Measurements from ENCODE around the gene TTC22.

The TTC22 gene

DNA sequence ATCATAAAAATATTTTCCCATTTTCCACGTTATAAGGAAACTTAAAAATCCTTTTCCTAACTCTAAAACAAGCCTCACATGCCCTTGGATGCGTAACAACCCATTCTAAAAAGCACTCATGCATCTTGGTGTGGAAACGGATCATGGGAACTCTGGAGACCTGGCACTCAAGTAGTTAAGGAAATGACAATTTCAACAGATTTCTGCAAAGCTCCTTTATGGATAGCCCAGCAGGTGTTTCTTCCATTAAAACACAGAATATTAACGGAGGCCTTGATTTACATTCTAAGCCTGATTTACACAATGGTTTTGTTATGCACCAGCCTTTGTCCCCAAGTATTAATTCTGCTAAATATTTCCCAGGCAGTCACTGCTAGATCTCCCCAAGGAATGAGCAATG lies 49.7 kb downstream of the TTC22 start:
- no peak for DNase-seq (ENCODE audit: low spot score)

DNA sequence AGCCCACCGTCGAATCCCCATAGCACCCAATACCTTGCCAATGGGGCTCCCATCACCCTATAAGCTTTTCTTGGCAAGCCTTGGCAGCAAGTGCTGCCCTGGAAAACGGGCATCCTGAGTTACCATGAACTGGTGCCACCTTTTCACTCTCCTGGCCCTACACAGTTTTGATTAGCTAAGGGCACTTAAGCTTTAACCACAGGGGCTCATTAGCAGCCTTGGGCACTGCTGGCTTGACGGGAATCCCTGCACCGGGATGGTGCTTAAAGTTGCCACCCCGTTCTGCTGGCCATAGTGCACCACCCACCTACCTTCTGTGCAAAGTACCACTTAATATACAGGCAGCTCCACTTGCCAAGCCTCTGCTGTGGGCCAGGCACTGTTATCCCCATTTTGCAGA lies 50.5 kb downstream of the TTC22 start:
- DNase-seq (ENCODE audit: low spot score): no peak

DNA sequence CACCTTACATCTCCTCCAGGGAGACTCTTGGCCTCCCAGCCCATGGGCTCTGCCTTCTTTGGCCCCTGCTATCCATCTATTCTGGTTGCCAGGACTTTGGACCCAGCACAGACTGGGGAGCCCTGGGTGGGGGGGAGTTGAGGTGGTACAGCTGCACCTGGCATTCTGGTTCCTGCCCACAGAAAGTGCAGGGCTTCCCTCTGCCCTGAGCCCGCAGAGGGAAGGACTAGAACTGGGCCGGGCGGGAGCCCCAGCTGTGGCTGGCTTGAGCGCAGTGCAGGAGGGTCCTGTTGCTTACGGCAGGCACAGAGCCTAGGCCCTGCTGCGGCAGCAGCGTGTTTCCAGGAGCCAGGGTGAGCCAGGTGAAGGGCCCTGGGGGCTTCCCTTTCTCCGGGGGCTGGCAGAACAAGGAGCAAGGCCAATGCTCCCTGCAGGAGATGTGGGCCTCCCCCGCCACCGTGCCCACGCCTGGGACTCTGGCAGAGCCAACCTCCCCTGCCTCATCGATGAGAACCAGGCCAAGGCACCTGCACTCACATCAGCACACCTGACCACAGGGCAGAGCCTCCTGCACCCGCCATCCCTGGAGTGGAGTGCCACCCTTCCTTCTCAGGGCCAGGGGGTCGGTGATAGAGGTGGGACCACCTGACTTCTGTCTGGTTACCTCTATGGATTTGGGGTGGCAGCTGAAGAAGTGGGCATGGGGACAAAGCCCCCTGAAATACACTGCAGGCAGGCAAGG lies 52.9 kb downstream of the TTC22 start:
- no peak for DNase-seq (ENCODE audit: low spot score)

DNA sequence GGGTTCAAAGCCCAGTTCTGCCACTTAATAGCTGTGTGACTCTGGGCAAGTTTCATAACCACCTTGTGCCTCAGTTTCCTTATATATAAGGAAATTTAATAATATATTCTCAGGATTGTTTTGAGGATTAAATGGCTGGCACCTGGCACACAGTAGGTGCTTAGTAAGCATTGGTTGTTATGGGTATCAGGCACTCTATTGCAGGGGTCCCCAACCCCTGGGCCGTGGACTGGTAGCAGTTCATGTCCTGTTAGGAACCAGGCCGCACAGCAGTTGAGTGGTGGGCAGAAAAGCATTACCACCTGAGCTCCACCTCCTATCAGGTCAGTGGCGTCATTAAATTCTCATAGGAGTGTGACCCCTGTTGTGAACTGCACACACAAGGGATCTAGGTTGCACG lies 55.3 kb downstream of the TTC22 start:
- DNase-seq (ENCODE audit: low spot score): no peak

DNA sequence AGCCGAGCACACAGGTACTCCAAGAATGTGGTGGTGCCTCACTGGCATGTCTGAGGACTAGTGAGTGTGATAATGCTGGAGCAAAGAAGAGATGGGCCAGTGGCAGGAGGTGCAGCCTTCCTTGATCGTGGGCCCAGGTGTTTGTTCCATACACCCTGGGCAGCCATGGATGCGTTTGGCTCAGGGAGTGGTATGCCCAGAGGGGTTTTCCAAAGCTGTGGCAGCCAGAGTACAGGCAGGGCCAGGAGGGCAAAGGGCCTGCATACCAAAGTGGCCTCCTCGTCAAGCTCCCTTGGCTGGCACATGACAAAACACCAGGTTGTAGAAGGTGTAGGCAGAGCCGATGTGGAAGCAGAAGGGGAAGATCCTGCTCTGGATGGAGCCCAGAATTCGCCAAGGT lies 55.8 kb downstream of the TTC22 start:
- DNase-seq (ENCODE audit: low spot score): no peak

DNA sequence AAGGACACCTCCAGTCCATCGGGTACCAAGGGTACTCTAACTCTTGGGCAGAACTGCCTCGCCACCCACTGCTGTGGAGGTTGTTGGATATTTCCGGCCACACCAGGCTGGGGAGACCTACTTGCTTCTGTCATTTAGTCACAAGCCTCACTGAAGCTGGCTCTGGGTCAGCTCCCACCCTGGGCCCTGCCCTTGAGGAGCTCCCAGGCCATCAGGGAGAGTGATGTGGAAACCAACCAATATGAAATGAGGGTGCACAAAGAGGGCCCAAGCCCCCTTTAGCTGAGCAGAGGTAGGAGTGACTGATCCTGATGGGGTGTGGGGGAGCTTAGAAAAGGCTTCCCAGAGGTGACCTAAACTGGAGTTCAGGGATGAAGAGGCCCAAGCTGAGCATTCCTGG lies 56.4 kb downstream of the TTC22 start:
- no peak for DNase-seq (ENCODE audit: low spot score)

DNA sequence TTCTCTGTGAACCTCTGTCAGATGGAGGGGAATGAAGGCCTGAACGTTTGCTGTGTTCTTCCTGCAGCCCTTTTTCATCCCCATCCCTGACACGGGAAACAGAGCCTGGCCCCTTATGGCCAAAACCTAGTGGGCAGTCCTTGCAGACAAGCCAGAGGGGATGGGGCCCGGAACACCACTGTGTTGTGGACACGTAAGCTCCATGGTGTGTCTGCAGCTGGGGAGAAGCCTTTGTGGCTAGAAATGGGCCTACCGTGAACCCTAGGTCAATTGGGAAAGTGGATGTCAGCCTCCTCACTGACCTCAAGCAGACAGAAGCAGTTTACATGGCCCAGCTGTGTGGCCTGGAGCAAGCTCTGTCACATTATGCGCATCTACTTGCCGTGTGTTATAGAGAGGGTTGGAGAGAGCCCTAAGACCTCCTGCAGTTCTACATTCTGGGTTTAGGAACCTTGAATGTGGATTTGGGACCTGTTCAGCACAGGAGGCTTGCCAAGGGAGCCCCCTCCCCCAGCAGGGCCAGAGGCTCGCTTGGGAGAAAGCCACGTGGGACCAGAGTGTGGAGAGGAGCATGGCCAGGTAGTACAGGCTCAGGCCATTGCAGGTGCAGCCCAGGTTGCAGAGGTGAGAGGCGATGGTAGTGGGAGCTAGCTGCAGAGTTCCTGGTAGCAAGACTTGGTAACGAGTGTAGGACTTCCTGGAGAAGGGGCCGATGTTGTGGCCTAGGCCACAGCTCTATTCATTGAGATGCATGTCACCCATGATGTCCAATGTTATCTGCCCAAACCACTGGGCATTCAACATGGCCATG lies 57.5 kb downstream of the TTC22 start:
- DNase-seq (ENCODE audit: low spot score): no peak

DNA sequence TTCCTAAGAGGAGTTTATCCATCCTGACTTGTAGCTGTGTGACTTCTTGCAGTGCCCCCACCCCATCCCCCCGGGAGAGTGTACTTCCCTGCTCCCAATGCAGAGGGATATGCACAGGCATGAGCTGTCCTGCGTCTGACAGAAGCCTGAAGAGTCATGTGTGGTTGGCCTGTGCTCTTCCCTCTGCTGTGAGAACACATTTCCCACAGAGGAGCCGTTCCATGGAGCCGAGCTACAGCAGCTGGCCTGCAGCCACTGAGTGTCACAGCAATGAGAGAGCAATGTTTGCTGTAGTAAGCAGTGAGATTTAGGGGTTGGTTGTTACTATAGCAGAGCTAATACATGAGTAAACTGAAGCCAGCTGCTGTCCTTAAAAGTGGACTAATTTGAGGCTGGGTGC lies 58.8 kb downstream of the TTC22 start:
- no peak for DNase-seq (ENCODE audit: low spot score)

DNA sequence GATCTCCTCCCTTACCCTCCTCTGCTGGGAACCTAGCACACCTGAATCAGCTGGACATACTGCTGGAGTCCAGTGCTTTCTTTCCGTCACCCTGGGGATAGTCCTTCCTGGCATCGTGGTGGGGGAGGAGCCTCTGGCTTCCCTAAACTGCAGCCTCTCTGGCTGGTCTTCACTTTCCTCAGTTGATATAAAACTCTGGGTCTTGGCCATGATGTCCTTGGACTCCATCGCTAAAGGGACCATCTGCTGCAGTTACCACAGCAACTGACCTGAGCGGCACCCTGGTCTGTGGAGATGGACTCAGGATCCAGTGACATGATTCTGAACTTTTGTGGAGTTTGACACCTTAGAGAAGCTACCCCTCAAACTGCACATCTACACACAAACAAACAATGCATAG lies 59.6 kb downstream of the TTC22 start:
- DNase-seq (ENCODE audit: low spot score): no peak

DNA sequence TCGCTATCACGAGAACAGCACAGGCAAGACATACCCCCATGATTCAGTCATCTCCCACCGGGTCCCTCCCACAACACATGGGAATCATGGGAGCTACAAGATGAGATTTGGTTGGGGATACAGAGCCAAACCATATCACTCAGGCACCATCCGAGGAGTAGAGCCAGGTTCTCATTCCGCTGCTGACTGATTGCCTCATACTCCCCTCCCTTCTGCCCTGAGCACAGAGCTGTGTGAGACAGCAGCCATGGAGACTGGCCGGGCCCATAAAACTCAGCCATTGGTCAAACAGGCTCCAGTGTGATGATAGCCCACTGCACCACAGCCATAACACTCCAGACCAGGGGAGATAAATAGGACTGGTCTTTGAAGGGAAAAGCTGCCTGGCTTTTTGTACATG lies 62.9 kb downstream of the TTC22 start:
- no peak for DNase-seq (ENCODE audit: low spot score)

DNA sequence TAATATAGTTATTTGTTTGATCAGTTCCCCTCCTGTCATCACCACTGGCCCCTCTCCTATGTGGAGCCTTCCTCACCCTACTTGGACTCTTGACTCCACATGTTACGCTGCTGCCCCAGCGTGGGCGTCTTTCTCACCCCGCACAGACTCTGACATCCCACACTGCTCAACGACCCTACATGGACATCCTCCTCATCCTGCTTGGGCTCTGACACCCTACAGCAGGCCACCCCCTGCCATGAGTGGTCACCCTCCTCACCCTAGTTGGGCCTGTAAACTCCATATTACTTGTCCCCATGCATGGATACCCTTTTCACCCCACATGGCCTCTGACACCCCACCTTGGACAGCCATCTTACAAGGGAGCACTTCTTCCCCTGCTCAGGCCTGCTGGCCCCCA lies 64.4 kb downstream of the TTC22 start:
- DNase-seq (ENCODE audit: low spot score): no peak

All from ecto neural progenitor cell (in vitro differentiated cells).